ENCODE measurements around the gene APH1A. TPM values are rescaled to one million over a fixed set of nuclear protein-coding genes. Genes with fewer than 3 reads are reported as not detected.

The APH1A gene
- total and polyA plus RNA-seq, 9 of the 15 experiments (the other 6 are each of a cell fraction or from before 2014, with no cell fraction given), result 5.6 to 123 (median 77.0) TPM

DNA sequence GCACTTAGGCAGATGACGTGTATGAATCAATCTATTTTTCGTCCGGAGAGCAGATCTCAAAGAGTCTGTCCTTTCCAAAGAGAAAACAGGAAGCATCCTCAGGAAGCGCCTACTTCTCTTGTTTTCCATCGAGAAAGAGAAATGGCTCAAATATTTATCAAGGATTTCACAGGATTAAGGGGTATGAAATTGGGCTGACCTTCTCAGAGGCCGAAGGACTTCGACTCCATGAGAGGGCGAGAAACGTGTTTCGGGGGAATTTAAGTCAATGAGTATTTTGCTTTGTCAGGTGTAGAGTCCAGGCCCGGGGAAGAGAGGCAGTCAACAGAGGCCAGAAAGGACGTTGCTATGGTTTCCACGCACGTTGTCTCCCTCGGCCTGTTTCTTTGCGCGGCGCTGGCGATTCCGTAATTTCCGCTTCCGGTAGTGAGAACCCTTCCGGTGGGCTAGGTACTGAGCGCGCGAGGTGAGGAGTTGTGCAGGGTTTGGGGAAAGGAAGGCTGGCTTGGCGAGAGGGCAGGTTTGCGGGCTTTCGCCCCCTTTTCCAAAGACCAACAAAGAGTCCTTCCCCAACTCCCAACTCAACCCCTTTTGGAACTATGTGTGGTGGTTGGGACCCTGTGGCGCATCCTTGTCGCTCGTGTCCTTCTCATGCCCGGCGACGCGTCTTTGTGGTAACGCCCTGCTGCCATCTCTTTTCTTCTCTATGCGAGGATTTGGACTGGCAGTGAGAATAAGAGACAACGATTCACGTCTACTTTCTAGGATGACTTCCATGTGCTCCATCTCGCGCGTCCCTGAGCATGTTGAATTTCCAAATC is 24.8 kb upstream of the APH1A start, which contains the start of gene MRPS21 (continued):
- TF ChIP-seq, protein P1, sequence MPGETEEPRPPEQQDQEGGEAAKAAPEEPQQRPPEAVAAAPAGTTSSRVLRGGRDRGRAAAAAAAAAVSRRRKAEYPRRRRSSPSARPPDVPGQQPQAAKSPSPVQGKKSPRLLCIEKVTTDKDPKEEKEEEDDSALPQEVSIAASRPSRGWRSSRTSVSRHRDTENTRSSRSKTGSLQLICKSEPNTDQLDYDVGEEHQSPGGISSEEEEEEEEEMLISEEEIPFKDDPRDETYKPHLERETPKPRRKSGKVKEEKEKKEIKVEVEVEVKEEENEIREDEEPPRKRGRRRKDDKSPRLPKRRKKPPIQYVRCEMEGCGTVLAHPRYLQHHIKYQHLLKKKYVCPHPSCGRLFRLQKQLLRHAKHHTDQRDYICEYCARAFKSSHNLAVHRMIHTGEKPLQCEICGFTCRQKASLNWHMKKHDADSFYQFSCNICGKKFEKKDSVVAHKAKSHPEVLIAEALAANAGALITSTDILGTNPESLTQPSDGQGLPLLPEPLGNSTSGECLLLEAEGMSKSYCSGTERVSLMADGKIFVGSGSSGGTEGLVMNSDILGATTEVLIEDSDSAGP (CRISPR knock-in tag; IDR thresholded peaks at IDR 0.05), result no peak
- no peak for TF ChIP-seq NCOA2 (IDR thresholded peaks at IDR 0.05; ENCODE audit: partially characterized antibody in 2 of 2)
- no peak for TF ChIP-seq KHSRP (IDR thresholded peaks at IDR 0.05)
- peak; percentile 83 for TF ChIP-seq ETV5 (CRISPR knock-in tag; IDR thresholded peaks at IDR 0.05; ENCODE audit: low read depth)
- TF ChIP-seq SIN3B (IDR thresholded peaks at IDR 0.05; ENCODE audit: low read depth), result peak; percentile 90
- TF ChIP-seq, protein P2, sequence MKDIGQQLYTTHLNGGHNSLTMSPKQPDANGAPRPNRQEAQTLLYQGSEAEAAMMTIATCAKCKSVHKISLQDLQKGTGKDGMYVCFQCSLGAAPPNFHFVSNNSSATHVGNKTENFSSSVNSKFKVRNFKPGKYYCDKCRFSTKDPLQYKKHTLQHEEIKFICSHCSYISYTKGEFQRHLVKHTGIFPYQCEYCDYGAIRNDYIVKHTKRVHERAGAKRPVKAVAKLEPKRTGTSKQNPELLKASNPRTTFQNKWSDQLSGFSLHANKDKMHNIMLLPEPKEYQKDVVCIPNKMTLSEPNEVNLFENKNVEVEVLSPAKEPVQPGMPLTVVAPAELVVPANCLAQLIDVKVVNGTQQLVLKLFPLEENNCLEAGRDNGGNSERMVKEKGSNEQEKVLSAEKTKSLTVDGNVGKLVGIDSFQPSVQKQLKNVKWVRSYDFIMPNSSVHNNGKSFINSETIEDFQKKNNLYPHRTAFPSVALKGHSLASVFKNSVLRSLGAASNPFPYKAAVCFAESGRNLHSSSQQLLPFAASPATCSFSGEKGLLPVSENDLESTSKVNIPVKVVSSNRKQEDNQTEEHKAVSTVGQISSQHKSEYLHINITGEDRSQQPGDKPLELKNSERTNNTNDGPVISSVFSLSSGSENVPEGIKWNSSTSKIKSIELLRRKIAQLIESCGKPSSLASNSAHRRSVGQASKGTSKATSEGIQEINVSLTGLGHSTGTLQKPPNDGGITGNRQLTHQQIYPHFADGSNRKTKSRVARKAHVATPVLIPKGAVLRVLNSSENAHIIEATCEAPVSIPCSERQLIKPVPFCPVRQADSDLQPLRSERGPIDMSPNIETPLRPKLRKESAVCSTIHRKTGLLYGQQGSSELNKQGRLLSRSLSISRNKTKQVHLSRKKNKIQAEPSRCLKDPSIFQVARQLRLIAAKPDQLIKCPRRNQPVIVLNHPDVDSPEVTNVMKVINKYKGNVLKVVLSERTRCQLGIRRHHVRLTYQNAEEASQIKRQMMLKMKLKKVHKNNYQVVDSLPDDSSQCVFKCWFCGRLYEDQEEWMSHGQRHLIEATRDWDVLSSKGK (CRISPR knock-in tag; IDR thresholded peaks at IDR 0.05), result no peak
- TF ChIP-seq CBFA2T2 (conservative IDR thresholded peaks at IDR 0.05), result no peak
- TF ChIP-seq, protein P3, sequence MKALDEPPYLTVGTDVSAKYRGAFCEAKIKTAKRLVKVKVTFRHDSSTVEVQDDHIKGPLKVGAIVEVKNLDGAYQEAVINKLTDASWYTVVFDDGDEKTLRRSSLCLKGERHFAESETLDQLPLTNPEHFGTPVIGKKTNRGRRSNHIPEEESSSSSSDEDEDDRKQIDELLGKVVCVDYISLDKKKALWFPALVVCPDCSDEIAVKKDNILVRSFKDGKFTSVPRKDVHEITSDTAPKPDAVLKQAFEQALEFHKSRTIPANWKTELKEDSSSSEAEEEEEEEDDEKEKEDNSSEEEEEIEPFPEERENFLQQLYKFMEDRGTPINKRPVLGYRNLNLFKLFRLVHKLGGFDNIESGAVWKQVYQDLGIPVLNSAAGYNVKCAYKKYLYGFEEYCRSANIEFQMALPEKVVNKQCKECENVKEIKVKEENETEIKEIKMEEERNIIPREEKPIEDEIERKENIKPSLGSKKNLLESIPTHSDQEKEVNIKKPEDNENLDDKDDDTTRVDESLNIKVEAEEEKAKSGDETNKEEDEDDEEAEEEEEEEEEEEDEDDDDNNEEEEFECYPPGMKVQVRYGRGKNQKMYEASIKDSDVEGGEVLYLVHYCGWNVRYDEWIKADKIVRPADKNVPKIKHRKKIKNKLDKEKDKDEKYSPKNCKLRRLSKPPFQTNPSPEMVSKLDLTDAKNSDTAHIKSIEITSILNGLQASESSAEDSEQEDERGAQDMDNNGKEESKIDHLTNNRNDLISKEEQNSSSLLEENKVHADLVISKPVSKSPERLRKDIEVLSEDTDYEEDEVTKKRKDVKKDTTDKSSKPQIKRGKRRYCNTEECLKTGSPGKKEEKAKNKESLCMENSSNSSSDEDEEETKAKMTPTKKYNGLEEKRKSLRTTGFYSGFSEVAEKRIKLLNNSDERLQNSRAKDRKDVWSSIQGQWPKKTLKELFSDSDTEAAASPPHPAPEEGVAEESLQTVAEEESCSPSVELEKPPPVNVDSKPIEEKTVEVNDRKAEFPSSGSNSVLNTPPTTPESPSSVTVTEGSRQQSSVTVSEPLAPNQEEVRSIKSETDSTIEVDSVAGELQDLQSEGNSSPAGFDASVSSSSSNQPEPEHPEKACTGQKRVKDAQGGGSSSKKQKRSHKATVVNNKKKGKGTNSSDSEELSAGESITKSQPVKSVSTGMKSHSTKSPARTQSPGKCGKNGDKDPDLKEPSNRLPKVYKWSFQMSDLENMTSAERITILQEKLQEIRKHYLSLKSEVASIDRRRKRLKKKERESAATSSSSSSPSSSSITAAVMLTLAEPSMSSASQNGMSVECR (CRISPR knock-in tag; IDR thresholded peaks at IDR 0.05), result peak; percentile 84
- TF ChIP-seq NRF1 (conservative IDR thresholded peaks at IDR 0.05 in 1 of 2, IDR thresholded peaks at IDR 0.05 in 1 of 2), result peak; percentile 54 to 64
- TF ChIP-seq CREBBP (IDR thresholded peaks at IDR 0.05; ENCODE audit: low read depth, low read length), result no peak
- TF ChIP-seq, protein P4, sequence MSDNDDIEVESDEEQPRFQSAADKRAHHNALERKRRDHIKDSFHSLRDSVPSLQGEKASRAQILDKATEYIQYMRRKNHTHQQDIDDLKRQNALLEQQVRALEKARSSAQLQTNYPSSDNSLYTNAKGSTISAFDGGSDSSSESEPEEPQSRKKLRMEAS (CRISPR knock-in tag; IDR thresholded peaks at IDR 0.05), result peak; percentile 90
- TF ChIP-seq, protein P5, sequence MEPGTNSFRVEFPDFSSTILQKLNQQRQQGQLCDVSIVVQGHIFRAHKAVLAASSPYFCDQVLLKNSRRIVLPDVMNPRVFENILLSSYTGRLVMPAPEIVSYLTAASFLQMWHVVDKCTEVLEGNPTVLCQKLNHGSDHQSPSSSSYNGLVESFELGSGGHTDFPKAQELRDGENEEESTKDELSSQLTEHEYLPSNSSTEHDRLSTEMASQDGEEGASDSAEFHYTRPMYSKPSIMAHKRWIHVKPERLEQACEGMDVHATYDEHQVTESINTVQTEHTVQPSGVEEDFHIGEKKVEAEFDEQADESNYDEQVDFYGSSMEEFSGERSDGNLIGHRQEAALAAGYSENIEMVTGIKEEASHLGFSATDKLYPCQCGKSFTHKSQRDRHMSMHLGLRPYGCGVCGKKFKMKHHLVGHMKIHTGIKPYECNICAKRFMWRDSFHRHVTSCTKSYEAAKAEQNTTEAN (CRISPR knock-in tag; IDR thresholded peaks at IDR 0.05), result no peak
- TF ChIP-seq TAF7 (tag; IDR thresholded peaks at IDR 0.05), result no peak; the same call in 1 of the 2 replicates
- TF ChIP-seq, protein P6, sequence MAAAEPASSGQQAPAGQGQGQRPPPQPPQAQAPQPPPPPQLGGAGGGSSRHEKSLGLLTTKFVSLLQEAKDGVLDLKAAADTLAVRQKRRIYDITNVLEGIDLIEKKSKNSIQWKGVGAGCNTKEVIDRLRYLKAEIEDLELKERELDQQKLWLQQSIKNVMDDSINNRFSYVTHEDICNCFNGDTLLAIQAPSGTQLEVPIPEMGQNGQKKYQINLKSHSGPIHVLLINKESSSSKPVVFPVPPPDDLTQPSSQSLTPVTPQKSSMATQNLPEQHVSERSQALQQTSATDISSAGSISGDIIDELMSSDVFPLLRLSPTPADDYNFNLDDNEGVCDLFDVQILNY (CRISPR knock-in tag; IDR thresholded peaks at IDR 0.05), result no peak
- peak; percentile 98 for TF ChIP-seq RFX1 (IDR thresholded peaks at IDR 0.05)

Data from K562 (cell line).